Colonic mucosa (tissue), 4 donors: ENCODE data around the gene JMJD1C. TPM values are rescaled to one million over a fixed set of nuclear protein-coding genes. Genes with fewer than 3 reads are reported as not detected.

Experiments used
- DNase-seq: peaks from one replicate; pipeline ENCODE4 v3.0.0-alpha.2; 2020
- H3K27ac ChIP-seq: fragments of 200-600 bp; one replicate; pipeline ENCODE4 v1.8.0; 2021
- H3K27me3 ChIP-seq: fragments of 200-600 bp; one replicate; pipeline ENCODE4 v1.8.0; 2021
- H3K36me3 ChIP-seq: fragments of 200-600 bp; one replicate; pipeline ENCODE4 v1.8.0; 2021
- H3K4me1 ChIP-seq: fragments of 200-600 bp; one replicate; pipeline ENCODE4 v1.8.0; 2021; ENCODE audit warnings: mild to moderate bottlenecking
- H3K4me3 ChIP-seq: fragments of 200-600 bp; one replicate; pipeline ENCODE4 v1.8.0; 2021
- H3K9ac ChIP-seq, 2 donors: one replicate each; pipeline ENCODE4 v1.7.0; 2013; ENCODE audit warnings: control low read depth in 2 of 2, low read depth in 2 of 2, low read length in 2 of 2
- H3K9me3 ChIP-seq: fragments of 200-600 bp; one replicate; pipeline ENCODE4 v1.8.0; 2021
- intact Hi-C: fragments of 100-400 bp; cut with DNase I; formaldehyde crosslinking; loops from one replicate; pipeline ENCODE4 v1.14.1; 2022
- total RNA-seq, 2 donors: library from RNA; stranded (reverse); fragmentation: NEBNext Ultra II Directional in 1 of 2; extraction: Animal tissue kit (Norgen Biotek cat#: 25700) in 1 of 2; gene quantifications; one replicate each; pipeline ENCODE4 v1.2.1, GENCODE V29; 2021
- TF ChIP-seq, protein P1 (sequence below): fragments of 200-600 bp; IDR thresholded peaks from one replicate; pipeline ENCODE4 v1.8.0; 2022; ENCODE audit warnings: antibody characterized with exemption, mild to moderate bottlenecking
- donor health status: healthy.
- donor health status: DM: no; HTN: no; CAD: no.
- donor health status: DM: no; HTN: no; CAD: no.

JMJD1C gene
- total RNA-seq, 2 donors from 2014 or later: 37.7 to 72.2 TPM

- intact Hi-C loops: no loop called here
- TF ChIP-seq, protein P1, sequence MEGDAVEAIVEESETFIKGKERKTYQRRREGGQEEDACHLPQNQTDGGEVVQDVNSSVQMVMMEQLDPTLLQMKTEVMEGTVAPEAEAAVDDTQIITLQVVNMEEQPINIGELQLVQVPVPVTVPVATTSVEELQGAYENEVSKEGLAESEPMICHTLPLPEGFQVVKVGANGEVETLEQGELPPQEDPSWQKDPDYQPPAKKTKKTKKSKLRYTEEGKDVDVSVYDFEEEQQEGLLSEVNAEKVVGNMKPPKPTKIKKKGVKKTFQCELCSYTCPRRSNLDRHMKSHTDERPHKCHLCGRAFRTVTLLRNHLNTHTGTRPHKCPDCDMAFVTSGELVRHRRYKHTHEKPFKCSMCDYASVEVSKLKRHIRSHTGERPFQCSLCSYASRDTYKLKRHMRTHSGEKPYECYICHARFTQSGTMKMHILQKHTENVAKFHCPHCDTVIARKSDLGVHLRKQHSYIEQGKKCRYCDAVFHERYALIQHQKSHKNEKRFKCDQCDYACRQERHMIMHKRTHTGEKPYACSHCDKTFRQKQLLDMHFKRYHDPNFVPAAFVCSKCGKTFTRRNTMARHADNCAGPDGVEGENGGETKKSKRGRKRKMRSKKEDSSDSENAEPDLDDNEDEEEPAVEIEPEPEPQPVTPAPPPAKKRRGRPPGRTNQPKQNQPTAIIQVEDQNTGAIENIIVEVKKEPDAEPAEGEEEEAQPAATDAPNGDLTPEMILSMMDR: no peak
- H3K4me3 ChIP-seq: no peak overlapping the region
- H3K36me3 ChIP-seq: no peaks in the 10 kb centered on the region
- H3K27ac ChIP-seq: no peak overlapping the region
- H3K9me3 ChIP-seq: no peaks in the 10 kb centered on the region
- DNase-seq: no peak
- no peaks in the 10 kb centered on the region for H3K27me3 ChIP-seq
- H3K4me1 ChIP-seq: no peaks in the 10 kb centered on the region
- no peak overlapping the region for H3K9ac ChIP-seq
Observed at GRCh38 chr10:63366933-63367332, 98.8 kb downstream of the JMJD1C start.

DNA sequence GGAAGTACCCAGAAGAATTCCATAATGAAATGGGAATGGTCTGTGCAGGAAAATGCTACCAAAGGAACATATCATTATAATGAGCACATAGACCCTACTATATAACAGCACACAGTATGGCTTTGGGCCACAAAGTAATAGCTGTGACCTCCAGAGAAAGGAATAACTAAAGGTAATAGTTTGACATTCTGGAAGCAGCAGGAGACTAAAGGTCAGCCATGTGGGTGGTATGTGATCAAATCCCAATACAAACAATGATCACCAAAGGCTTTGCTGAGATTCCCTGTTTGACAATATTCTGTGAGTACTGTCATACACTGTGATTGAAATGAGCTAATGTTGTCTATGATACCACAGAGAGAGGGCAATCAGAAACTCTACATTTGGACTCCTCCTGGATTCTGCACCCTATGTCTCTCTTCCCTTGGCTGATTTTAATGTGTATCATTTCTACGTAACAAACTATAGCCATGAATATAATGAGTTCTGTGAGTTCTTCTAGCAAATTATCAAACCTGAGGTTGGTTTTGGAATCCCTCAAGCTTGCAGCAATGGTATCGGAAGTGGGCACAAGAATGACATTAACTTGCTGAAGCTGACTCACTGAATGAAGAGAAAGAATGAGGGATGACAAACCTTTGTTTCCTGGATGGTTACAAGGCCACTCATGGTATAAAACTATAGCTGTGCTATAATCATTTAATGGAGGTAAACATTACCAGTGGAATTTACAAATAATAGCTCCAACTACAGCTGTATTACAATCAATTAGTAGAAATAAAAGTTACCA, 99.6 kb downstream of the JMJD1C start:
- DNase-seq: no peak
- Histone ChIP-seq H3K27me3 (no peaks in the 10 kb centered on the region), H3K27ac (no peak overlapping the region), H3K4me1 (no peaks in the 10 kb centered on the region), H3K9ac (no peak overlapping the region), H3K36me3 (no peaks in the 10 kb centered on the region), H3K4me3 (no peak overlapping the region), H3K9me3 (no peaks in the 10 kb centered on the region)
- TF ChIP-seq, protein P1: no peak
- intact Hi-C loops: no loop called here

- no peaks in the 10 kb centered on the region for H3K27me3 ChIP-seq
- no peak overlapping the region for H3K9ac ChIP-seq
- no peaks in the 10 kb centered on the region for H3K9me3 ChIP-seq
- TF ChIP-seq, protein P1: no peak
- no peak for DNase-seq
- intact Hi-C loops: no loop called here
- H3K4me3 ChIP-seq: no peak overlapping the region
- no peaks in the 10 kb centered on the region for H3K4me1 ChIP-seq
- H3K27ac ChIP-seq: no peak overlapping the region
- no peaks in the 10 kb centered on the region for H3K36me3 ChIP-seq
Observed at GRCh38 chr10:63364918-63365317, 100.9 kb downstream of the JMJD1C start.

DNA sequence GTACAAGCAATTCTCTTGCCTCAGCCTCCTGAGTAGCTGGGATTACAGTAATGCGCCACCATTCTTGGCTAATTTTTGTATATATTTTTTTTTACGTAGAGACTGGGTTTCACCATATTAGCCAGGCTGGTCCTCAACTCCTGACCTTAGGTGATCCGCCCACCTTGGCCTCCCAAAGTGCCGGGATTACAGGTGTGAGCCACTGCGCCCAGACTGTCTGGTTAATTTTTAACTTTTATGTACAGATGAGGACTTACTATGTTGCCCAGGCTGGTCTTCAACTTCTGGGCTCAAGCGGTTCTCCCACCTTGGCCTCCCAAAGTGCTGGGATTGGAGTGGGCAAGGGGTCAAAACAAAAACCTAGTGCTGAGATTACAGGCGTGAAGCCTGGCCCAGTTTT, 101.8 kb downstream of the JMJD1C start:
- Histone ChIP-seq H3K9me3 (no peaks in the 10 kb centered on the region), H3K27me3 (no peaks in the 10 kb centered on the region)
- intact Hi-C loops: no loop called here

DNA sequence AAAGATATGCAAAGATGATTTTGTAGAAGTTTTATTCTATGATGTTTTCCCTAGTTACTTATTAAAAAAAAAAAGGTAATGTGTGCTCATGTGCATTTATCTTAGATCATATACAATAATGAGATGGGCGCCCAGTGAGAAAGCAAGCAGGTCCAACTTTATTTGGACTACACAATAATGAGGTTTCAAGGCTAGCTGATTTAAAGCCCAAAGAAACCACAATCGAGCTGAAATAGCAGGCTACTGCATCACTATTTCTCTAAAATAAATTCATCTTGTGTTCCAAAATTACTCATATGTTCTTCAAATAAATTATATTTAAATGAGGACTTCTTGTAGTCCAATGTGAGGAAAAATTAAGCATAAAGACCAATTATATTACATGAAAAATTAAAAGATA, 110.1 kb downstream of the JMJD1C start:
- no peaks in the 10 kb centered on the region for H3K9me3 ChIP-seq
- DNase-seq: no peak
- TF ChIP-seq, protein P1: no peak
- intact Hi-C loops: no loop called here
- no peaks in the 10 kb centered on the region for H3K4me1 ChIP-seq
- no peak overlapping the region for H3K27ac ChIP-seq
- H3K9ac ChIP-seq: no peak overlapping the region
- no peaks in the 10 kb centered on the region for H3K36me3 ChIP-seq
- no peak overlapping the region for H3K4me3 ChIP-seq
- H3K27me3 ChIP-seq: no peaks in the 10 kb centered on the region

More for the DNA sequence above, 101.8 kb downstream of the JMJD1C start:
- TF ChIP-seq, protein P1: no peak
- no peak overlapping the region for H3K9ac ChIP-seq
- H3K4me1 ChIP-seq: no peaks in the 10 kb centered on the region
- H3K36me3 ChIP-seq: no peaks in the 10 kb centered on the region
- no peak overlapping the region for H3K27ac ChIP-seq
- H3K4me3 ChIP-seq: no peak overlapping the region
- DNase-seq: no peak
